ENCODE data around the gene TCF15. TPM values are rescaled to one million over a fixed set of nuclear protein-coding genes. Genes with fewer than 3 reads are reported as not detected.
A peak's percentile ranks its signal among the peaks of the same experiment; 100 is the strongest.

Gene TCF15
- total and polyA plus RNA-seq, 2 of the 13 experiments (the other 11 are each of a cell fraction or from before 2014, with no cell fraction given), result not detected

- TF ChIP-seq ZNF251 (CRISPR knock-in tag; IDR thresholded peaks at IDR 0.05), result no peak
- no peak for TF ChIP-seq ZMYM4 (CRISPR knock-in tag; IDR thresholded peaks at IDR 0.05)
- no peak; the same call in 1 of the 2 replicates for TF ChIP-seq ZNF563 (CRISPR knock-in tag; IDR thresholded peaks at IDR 0.05)
- TF ChIP-seq ZNF33B (CRISPR knock-in tag; IDR thresholded peaks at IDR 0.05), result no peak; the same call in 1 of the 2 replicates
- TF ChIP-seq PAX8 (CRISPR knock-in tag; IDR thresholded peaks at IDR 0.05; ENCODE audit: borderline replicate concordance), result 0 out of 2 replicates have a peak, but pooled peaks have one; percentile 23
- no peak for TF ChIP-seq HNF4A (CRISPR knock-in tag; IDR thresholded peaks at IDR 0.05)
- TF ChIP-seq ARID2 (CRISPR knock-in tag; IDR thresholded peaks at IDR 0.05; ENCODE audit: borderline replicate concordance), result peak; percentile 5; the same call in 1 of the 2 replicates
- peak; percentile 48; the same call in 1 of the 2 replicates for TF ChIP-seq CHCHD3 (CRISPR knock-in tag; IDR thresholded peaks at IDR 0.05)
- TF ChIP-seq, protein P1, sequence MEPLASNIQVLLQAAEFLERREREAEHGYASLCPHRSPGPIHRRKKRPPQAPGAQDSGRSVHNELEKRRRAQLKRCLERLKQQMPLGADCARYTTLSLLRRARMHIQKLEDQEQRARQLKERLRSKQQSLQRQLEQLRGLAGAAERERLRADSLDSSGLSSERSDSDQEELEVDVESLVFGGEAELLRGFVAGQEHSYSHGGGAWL (CRISPR knock-in tag; IDR thresholded peaks at IDR 0.05), result no peak
- TF ChIP-seq HNRNPL (IDR thresholded peaks at IDR 0.05; ENCODE audit: low read depth, low read length), result 0 out of 2 replicates have a peak, but pooled peaks have one; percentile 46
- no peak for TF ChIP-seq ZBTB8A (CRISPR knock-in tag; IDR thresholded peaks at IDR 0.05; ENCODE audit: borderline replicate concordance, low read depth)
- no peak for TF ChIP-seq ZNF761 (CRISPR knock-in tag; conservative IDR thresholded peaks at IDR 0.05)
- TF ChIP-seq ZKSCAN1 (IDR thresholded peaks at IDR 0.05; ENCODE audit: low read length), result no peak
- TF ChIP-seq POLR2G (IDR thresholded peaks at IDR 0.05; ENCODE audit: low read depth, low read length), result peak; percentile 28; the same call in 1 of the 2 replicates
- no peak for TF ChIP-seq JARID2 (CRISPR knock-in tag; IDR thresholded peaks at IDR 0.05; ENCODE audit: insufficient replicate concordance)
- TF ChIP-seq ZNF672 (CRISPR knock-in tag; IDR thresholded peaks at IDR 0.05), result no peak
- TF ChIP-seq TIGD3 (CRISPR knock-in tag; IDR thresholded peaks at IDR 0.05; ENCODE audit: borderline replicate concordance), result no peak
- TF ChIP-seq ATAD3A (CRISPR knock-in tag; IDR thresholded peaks at IDR 0.05), result no peak
- no peak for TF ChIP-seq KLF6 (CRISPR knock-in tag; IDR thresholded peaks at IDR 0.05)
- TF ChIP-seq DNMT1 (CRISPR knock-in tag; IDR thresholded peaks at IDR 0.05), result peak; percentile 98; the same call in 1 of the 2 replicates
- no peak for TF ChIP-seq SUZ12 (IDR thresholded peaks at IDR 0.05; ENCODE audit: low read depth, low read length)
- TF ChIP-seq SALL2 (CRISPR knock-in tag; IDR thresholded peaks at IDR 0.05), result no peak
- TF ChIP-seq FOXJ3 (CRISPR knock-in tag; IDR thresholded peaks at IDR 0.05; ENCODE audit: borderline replicate concordance), result no peak
- TF ChIP-seq, protein P2, sequence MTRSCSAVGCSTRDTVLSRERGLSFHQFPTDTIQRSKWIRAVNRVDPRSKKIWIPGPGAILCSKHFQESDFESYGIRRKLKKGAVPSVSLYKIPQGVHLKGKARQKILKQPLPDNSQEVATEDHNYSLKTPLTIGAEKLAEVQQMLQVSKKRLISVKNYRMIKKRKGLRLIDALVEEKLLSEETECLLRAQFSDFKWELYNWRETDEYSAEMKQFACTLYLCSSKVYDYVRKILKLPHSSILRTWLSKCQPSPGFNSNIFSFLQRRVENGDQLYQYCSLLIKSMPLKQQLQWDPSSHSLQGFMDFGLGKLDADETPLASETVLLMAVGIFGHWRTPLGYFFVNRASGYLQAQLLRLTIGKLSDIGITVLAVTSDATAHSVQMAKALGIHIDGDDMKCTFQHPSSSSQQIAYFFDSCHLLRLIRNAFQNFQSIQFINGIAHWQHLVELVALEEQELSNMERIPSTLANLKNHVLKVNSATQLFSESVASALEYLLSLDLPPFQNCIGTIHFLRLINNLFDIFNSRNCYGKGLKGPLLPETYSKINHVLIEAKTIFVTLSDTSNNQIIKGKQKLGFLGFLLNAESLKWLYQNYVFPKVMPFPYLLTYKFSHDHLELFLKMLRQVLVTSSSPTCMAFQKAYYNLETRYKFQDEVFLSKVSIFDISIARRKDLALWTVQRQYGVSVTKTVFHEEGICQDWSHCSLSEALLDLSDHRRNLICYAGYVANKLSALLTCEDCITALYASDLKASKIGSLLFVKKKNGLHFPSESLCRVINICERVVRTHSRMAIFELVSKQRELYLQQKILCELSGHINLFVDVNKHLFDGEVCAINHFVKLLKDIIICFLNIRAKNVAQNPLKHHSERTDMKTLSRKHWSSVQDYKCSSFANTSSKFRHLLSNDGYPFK (CRISPR knock-in tag; IDR thresholded peaks at IDR 0.05; ENCODE audit: borderline replicate concordance), result peak; percentile 77
- no peak for TF ChIP-seq ZNF678 (CRISPR knock-in tag; IDR thresholded peaks at IDR 0.05)
- TF ChIP-seq NR2F2 (IDR thresholded peaks at IDR 0.05; ENCODE audit: borderline replicate concordance, low read depth), result no peak
- no peak; the same call in 1 of the 2 replicates for TF ChIP-seq ETS1 (CRISPR knock-in tag; IDR thresholded peaks at IDR 0.05)
Measured at GRCh38 chr20:652615-653109, 42.6 kb upstream of the TCF15 start (continued).

Measured in HepG2 (cell line).